NCI-H345 (cell line): ENCODE results near the gene OSBPL3.
"Not testable (repeated sequence)": the region's sequence is repeated elsewhere in the genome, so short reads cannot be mapped to it uniquely, and the experiment has no call there.

Source experiments
- DNase-seq: peaks from one replicate; lab custom pipeline; 2025; lab: John Stamatoyannopoulos, UW

OSBPL3 gene

GRCh38 chr7:24917510-24918239 lies 62.3 kb downstream of the OSBPL3 start:
- DNase-seq, result no peak

GRCh38 chr7:24916463-24917040 lies 63.4 kb downstream of the OSBPL3 start:
- no peak for DNase-seq

GRCh38 chr7:24914465-24914859 lies 65.5 kb downstream of the OSBPL3 start:
- DNase-seq, result no peak

- no peak for DNase-seq
These were observed 66.0 kb downstream of the OSBPL3 start for GRCh38 chr7:24913801-24914464.

GRCh38 chr7:24912874-24913514 lies 67.0 kb downstream of the OSBPL3 start:
- DNase-seq, result peak; percentile 74

GRCh38 chr7:24912424-24912823 lies 67.6 kb downstream of the OSBPL3 start:
- peak; percentile 25 for DNase-seq

GRCh38 chr7:24911213-24911603 lies 68.8 kb downstream of the OSBPL3 start:
- peak; percentile 46 for DNase-seq

GRCh38 chr7:24910551-24911212 lies 69.3 kb downstream of the OSBPL3 start:
- DNase-seq, result no peak

- no peak for DNase-seq
These were observed 71.3 kb downstream of the OSBPL3 start for GRCh38 chr7:24908727-24909126.

GRCh38 chr7:24908166-24908565 lies 71.8 kb downstream of the OSBPL3 start:
- no peak for DNase-seq

GRCh38 chr7:24907311-24907886 lies 72.6 kb downstream of the OSBPL3 start:
- no peak for DNase-seq

GRCh38 chr7:24905996-24906770 lies 73.8 kb downstream of the OSBPL3 start:
- DNase-seq, result no peak

- DNase-seq, result not testable (repeated sequence)
These were observed 76.0 kb downstream of the OSBPL3 start for GRCh38 chr7:24903992-24904391.

GRCh38 chr7:24903559-24903958 lies 76.4 kb downstream of the OSBPL3 start:
- no peak for DNase-seq

- DNase-seq, result no peak
These were observed 77.0 kb downstream of the OSBPL3 start for GRCh38 chr7:24902931-24903330.

- DNase-seq, result no peak
These were observed 77.7 kb downstream of the OSBPL3 start for GRCh38 chr7:24902276-24902675.

- no peak for DNase-seq
These were observed 80.1 kb downstream of the OSBPL3 start for GRCh38 chr7:24899905-24900304.

- no peak for DNase-seq
These were observed 80.8 kb downstream of the OSBPL3 start for GRCh38 chr7:24899161-24899560.

GRCh38 chr7:24898691-24899090 lies 81.3 kb downstream of the OSBPL3 start:
- DNase-seq, result no peak

- no peak for DNase-seq
These were observed 83.9 kb downstream of the OSBPL3 start for GRCh38 chr7:24896031-24896501.
